PC-9 (cell line): ENCODE measurements around the gene UBE2H. TPM values are rescaled to one million over a fixed set of nuclear protein-coding genes. Genes with fewer than 3 reads are reported as not detected.
A peak's percentile ranks its signal among the peaks of the same experiment; 100 is the strongest.

Source experiments
- BruUV-seq: library from RNA; stranded (reverse); fragments of 400-500 nt; replicated peaks from 2 replicates; lab custom pipeline; 2021; lab: Mats Ljungman, UMichigan
- CTCF ChIA-PET: fragments of 300-600 bp; sonication (Branson Sonifier 250); formaldehyde crosslinking; loops from one replicate; lab custom pipeline; 2022; ENCODE audit warnings: antibody characterized with exemption; lab: Charles Lee
- POLR2A ChIA-PET: fragments of 300-600 bp; sonication (Branson Sonifier 250); formaldehyde crosslinking; loops from one replicate; lab custom pipeline; 2022; ENCODE audit warnings: antibody characterized with exemption; ENCODE audit not compliant: unreplicated experiment; lab: Charles Lee
- DNase-seq, 2 experiments: peaks; one replicate each; pipeline versions ENCODE4 v3.0.0 to v3.0.0-alpha.2; 2015 to 2022; ENCODE audit warnings: mixed read lengths in 1 of 2
- H2AFZ ChIP-seq: fragments of 200-600 bp; sonication (generic); 2 replicates; pipeline ENCODE4 v1.8.1; 2017; ENCODE audit warnings: antibody characterized with exemption
- H3F3A ChIP-seq: fragments of 200-600 bp; sonication (generic); 2 replicates; pipeline ENCODE4 v1.8.1; 2017; ENCODE audit warnings: antibody characterized with exemption, mild to moderate bottlenecking, low read depth; ENCODE audit not compliant: insufficient read depth
- H3K27ac ChIP-seq: fragments of 200-600 bp; sonication (generic); 2 replicates; pipeline ENCODE4 v1.6.1; 2016; ENCODE audit warnings: mixed run types
- H3K27me3 ChIP-seq: fragments of 200-600 bp; sonication (generic); 2 replicates; pipeline ENCODE4 v1.6.1; 2016; ENCODE audit warnings: low read depth, mixed run types; ENCODE audit not compliant: insufficient read depth
- H3K36me3 ChIP-seq: fragments of 200-600 bp; sonication (generic); 2 replicates; pipeline ENCODE4 v1.6.1; 2016; ENCODE audit warnings: low read depth, mixed run types
- H3K4me1 ChIP-seq: fragments of 200-600 bp; sonication (generic); replicated peaks from 2 replicates; pipeline ENCODE4 v1.6.1; 2016; ENCODE audit warnings: mixed run types; ENCODE audit not compliant: insufficient read depth
- H3K4me2 ChIP-seq: fragments of 200-600 bp; sonication (generic); 2 replicates; pipeline ENCODE4 v1.6.1; 2017; ENCODE audit warnings: mixed run types
- H3K4me3 ChIP-seq: fragments of 200-600 bp; sonication (generic); 2 replicates; pipeline ENCODE4 v1.6.1; 2016; ENCODE audit warnings: mixed run types
- H3K79me2 ChIP-seq: fragments of 200-600 bp; sonication (generic); 2 replicates; pipeline ENCODE4 v1.6.1; 2017; ENCODE audit warnings: low read depth, mixed run types
- H3K9me2 ChIP-seq: fragments of 200-600 bp; sonication (generic); 2 replicates; pipeline ENCODE4 v1.8.1; 2017; ENCODE audit warnings: mild to moderate bottlenecking; ENCODE audit not compliant: insufficient read depth
- H3K9me3 ChIP-seq: fragments of 200-600 bp; sonication (generic); 2 replicates; pipeline ENCODE4 v1.8.1; 2016; ENCODE audit warnings: low read depth; ENCODE audit not compliant: insufficient read depth
- H4K20me1 ChIP-seq: fragments of 200-600 bp; sonication (generic); 2 replicates; pipeline ENCODE4 v1.8.1; 2017; ENCODE audit not compliant: insufficient read depth
- EZH2 ChIP-seq: fragments of 200-600 bp; sonication (generic); IDR thresholded peaks from 2 replicates; pipeline ENCODE4 v1.8.0; 2017; ENCODE audit warnings: antibody characterized with exemption, low read depth
- intact Hi-C: fragments of 100-400 bp; cut with micrococcal nuclease; formaldehyde crosslinking; loops from one replicate; pipeline ENCODE4 v1.10.0; 2022; ENCODE audit not compliant: unreplicated experiment
- total RNA-seq: library from RNA; stranded (reverse); gene quantifications from 2 replicates; pipeline ENCODE4 v1.2.3, GENCODE V29; 2021
- TF ChIP-seq, protein P1 (sequence below): fragments of 200-600 bp; sonication (generic); conservative IDR thresholded peaks from 2 replicates; pipeline ENCODE4 v1.6.1; 2017; ENCODE audit warnings: mixed run types, antibody characterized with exemption, mild to moderate bottlenecking, moderate library complexity

The UBE2H gene
- total RNA-seq, 1 experiment from 2014 or later = 211 TPM

DNA sequence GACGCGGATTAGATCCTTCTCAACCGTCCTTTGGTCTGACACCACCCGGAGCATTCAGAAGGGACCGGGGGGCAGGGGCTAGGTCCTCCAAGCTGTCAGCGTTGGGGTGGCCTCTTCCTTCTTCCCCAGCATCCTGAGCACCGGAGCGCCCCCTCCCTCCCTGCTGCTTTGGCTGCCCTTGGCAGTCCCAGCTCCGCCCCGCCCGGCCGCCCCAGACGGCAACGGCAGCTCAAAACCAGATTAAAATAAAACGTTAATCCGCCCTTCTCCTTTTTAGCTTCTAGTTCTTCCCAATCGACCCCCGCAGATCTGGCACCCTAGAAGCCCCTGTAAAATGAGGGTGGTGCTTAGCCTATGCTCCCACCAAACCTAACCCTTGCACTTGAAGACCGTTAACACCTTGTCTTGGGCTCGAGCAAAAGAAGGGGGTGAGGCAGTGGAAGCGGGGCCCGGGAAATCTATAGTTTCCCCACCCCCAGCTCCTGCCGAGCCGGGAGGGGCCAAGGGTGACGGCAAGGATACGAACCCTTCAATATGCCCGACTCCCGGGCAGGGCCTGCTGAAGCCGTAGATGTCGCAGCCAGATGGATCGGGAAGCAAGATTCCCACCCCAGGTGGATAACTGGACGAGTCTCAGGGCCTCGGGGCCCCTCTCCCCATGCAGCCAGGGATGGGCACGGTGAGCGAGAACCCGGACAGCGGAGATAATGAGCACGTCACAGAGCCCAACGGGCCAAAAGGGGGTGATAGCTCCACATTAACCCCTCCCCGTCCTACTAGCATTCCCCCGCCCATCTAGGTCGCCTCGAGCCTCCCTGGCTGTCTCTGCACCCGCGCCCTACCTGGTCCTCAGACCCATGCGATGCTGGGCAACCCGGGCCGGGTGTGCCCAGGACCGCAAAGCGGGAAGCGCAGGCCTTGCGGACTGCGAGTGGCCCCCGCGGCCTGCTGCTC is 171.5 kb downstream of the UBE2H start:
- ChIA-PET CTCF (interaction anchor here (0.5 to 0.7 kb wide), 4 partner anchors 27 to 1064 kb away, joined by 3 to 8 read pairs (median 3); no protein-coding TSS in a partner anchor), POLR2A (interaction anchor here (0.6 to 0.8 kb wide), 4 partner anchors 7 to 189 kb away, joined by 3 to 5 read pairs (median 3); no protein-coding TSS in a partner anchor)
- no peaks in the 10 kb centered on the region for H3K36me3 ChIP-seq
- peaks cover 20% of the 10 kb centered on the region for H3K79me2 ChIP-seq
- H3K4me1 ChIP-seq = peaks cover 17% of the 10 kb centered on the region
- no peak overlapping the region for H3K27ac ChIP-seq
- BruUV-seq = no TSS peak
- peaks cover 15% of the 10 kb centered on the region for H4K20me1 ChIP-seq
- H3K27me3 ChIP-seq = no peaks in the 10 kb centered on the region
- H3K4me3 ChIP-seq = peak overlapping the region; percentile 85
- peak; percentile 34 to 56 for DNase-seq
- H3K4me2 ChIP-seq = peak overlapping the region; percentile 83
- H3F3A ChIP-seq = peaks cover 10% of the 10 kb centered on the region; the same call in 1 of the 2 replicates
- intact Hi-C loops = loop anchor here (1.0 to 5.0 kb wide), 2 partner anchors 166 to 229 kb away; no protein-coding TSS in a partner anchor
- no peak for TF ChIP-seq EZH2
- TF ChIP-seq, protein P1, sequence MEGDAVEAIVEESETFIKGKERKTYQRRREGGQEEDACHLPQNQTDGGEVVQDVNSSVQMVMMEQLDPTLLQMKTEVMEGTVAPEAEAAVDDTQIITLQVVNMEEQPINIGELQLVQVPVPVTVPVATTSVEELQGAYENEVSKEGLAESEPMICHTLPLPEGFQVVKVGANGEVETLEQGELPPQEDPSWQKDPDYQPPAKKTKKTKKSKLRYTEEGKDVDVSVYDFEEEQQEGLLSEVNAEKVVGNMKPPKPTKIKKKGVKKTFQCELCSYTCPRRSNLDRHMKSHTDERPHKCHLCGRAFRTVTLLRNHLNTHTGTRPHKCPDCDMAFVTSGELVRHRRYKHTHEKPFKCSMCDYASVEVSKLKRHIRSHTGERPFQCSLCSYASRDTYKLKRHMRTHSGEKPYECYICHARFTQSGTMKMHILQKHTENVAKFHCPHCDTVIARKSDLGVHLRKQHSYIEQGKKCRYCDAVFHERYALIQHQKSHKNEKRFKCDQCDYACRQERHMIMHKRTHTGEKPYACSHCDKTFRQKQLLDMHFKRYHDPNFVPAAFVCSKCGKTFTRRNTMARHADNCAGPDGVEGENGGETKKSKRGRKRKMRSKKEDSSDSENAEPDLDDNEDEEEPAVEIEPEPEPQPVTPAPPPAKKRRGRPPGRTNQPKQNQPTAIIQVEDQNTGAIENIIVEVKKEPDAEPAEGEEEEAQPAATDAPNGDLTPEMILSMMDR = no peak
- H3K9me3 ChIP-seq = no peaks in the 10 kb centered on the region
- H3K9me2 ChIP-seq = no peaks in the 10 kb centered on the region
- peak overlapping the region; percentile 81 for H2AFZ ChIP-seq

Other genes with a start within 250 kb of the UBE2H start
- 21.6 and 25.7 TPM in 2 replicates for gene ZC3HC1, start 98.4 kb upstream of the UBE2H start, total RNA-seq
- gene KLHDC10, start 117.6 kb upstream of the UBE2H start, total RNA-seq = 46.4 and 47.0 TPM in 2 replicates